ENCODE results near the gene CGN. TPM values are rescaled to one million over a fixed set of nuclear protein-coding genes. Genes with fewer than 3 reads are reported as not detected.

CGN gene
- polyA plus RNA-seq, 1 donor from 2014 or later, result 4.4 TPM

DNA sequence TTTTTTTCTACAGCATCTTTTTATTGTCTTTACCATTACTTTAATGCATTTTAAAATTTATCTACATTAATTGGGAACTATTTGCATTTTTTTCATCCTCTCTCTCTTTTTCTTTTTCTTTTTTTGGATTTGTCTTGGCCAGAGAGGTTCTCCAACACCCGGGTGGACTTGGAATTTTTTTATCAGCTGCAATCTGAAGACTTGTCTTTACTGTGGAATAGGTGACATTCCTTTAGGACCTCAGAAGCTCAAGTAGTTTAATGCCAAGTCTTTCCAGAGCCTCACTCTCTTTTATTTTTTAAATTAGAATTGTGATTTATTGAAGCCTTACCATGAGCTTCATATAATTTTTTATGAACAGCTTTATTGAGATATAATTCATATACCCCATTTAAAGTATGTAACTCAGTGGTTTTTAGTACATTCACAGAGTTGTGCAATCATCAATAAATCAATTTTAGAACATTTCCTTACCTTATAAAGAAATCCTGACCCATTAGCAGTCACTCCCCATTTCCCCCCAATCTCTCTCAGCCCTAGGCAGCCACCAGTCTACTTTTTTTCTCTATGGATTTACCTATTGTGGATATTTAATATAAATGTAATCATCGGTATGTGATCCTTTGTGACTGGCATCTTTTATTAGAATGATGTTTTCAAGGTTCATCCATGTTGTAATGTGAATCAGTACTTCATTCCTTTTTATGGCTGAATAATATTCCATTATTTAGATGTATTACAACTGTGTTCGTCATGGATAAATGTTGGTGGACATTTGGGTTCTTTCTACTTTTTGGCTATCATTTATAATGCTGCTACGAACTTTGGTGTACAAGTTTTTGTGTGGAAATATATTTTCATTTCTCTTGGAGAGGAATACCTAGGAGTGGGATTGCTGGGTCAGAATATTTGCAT, 35.1 kb downstream of the CGN start:
- Histone ChIP-seq H3K27me3 (ENCODE audit: insufficient read depth, low read depth, low read length) (no peaks in the 10 kb centered on the region), H3K9ac (ENCODE audit: low read length) (no peak overlapping the region), H3K9me3 (ENCODE audit: low read length) (no peaks in the 10 kb centered on the region), H3K4me2 (ENCODE audit: low read length) (no peak overlapping the region), H3K79me2 (replicated peaks; ENCODE audit: insufficient read depth, low read length) (peaks cover 17% of the 10 kb centered on the region), H3K4me3 (ENCODE audit: low read length) (no peak overlapping the region), H2AFZ (ENCODE audit: low read depth, low read length) (no peak overlapping the region), H3K27ac (ENCODE audit: low read length) (no peak overlapping the region), H3K36me3 (ENCODE audit: insufficient read depth, low read length) (no peaks in the 10 kb centered on the region), H3F3A (ENCODE audit: insufficient read depth, low read length, poor library complexity, severe bottlenecking) (no peaks in the 10 kb centered on the region), H4K20me1 (ENCODE audit: insufficient read depth) (no peaks in the 10 kb centered on the region), H3K9me2 (ENCODE audit: insufficient read depth, low read length) (no peaks in the 10 kb centered on the region)
- no peak for TF ChIP-seq CTCF (IDR thresholded peaks at IDR 0.05; ENCODE audit: poor library complexity, severe bottlenecking)
- no peak for TF ChIP-seq RAD21 (conservative IDR thresholded peaks at IDR 0.05)

DNA sequence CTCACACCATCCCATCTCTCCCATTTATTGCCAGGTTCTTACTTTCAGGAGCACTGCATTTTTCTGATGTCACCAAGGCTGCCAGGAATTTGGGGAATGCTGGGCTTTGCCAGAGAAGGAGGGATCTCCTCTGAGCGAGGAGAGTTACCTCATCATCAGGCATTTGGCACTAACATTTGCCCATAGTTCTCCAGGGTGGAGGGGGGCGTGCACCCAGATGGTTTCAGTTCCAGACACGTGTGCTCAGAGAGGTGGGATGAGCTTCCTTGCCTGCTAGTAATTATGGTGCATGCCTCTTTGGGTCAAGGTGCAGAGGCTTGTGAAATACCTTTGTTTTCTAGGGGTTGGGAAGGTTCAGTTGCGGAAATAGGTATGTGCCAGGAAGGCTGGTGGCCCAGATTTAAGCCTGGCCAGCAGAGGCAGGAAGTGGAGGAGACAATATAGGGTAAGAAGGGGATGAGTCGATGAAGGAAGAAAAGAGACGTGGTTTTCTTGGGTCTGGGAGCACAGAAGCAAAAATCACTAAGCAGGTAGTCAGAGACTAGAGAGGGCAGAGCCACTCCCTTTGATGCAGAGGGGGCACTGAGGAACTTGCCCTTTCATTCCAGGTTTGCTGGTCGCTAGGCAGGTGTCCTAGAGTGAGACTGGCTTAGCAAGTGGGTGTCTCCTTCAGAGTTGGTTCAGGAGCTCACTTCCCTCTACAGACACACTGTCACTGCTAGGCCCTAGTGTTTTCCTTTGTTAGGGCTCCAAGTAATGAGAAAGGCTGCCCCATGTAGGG, 36.1 kb downstream of the CGN start:
- Histone ChIP-seq H3K79me2 (replicated peaks; ENCODE audit: insufficient read depth, low read length) (peaks cover 12% of the 10 kb centered on the region), H4K20me1 (ENCODE audit: insufficient read depth) (no peaks in the 10 kb centered on the region), H3K9me3 (ENCODE audit: low read length) (no peaks in the 10 kb centered on the region), H3K36me3 (ENCODE audit: insufficient read depth, low read length) (no peaks in the 10 kb centered on the region), H3K9ac (ENCODE audit: low read length) (no peak overlapping the region), H3K4me3 (ENCODE audit: low read length) (no peak overlapping the region), H3K27me3 (ENCODE audit: insufficient read depth, low read depth, low read length) (no peaks in the 10 kb centered on the region), H3K27ac (ENCODE audit: low read length) (no peak overlapping the region), H3F3A (ENCODE audit: insufficient read depth, low read length, poor library complexity, severe bottlenecking) (no peaks in the 10 kb centered on the region), H3K9me2 (ENCODE audit: insufficient read depth, low read length) (no peaks in the 10 kb centered on the region), H2AFZ (ENCODE audit: low read depth, low read length) (no peak overlapping the region), H3K4me2 (ENCODE audit: low read length) (no peak overlapping the region)
- TF ChIP-seq SMC3 (conservative IDR thresholded peaks at IDR 0.05; ENCODE audit: poor library complexity), result no peak
- no peak for TF ChIP-seq POLR2AphosphoS5 (IDR thresholded peaks at IDR 0.05)
- TF ChIP-seq RAD21 (conservative IDR thresholded peaks at IDR 0.05), result no peak
- TF ChIP-seq, protein P1, sequence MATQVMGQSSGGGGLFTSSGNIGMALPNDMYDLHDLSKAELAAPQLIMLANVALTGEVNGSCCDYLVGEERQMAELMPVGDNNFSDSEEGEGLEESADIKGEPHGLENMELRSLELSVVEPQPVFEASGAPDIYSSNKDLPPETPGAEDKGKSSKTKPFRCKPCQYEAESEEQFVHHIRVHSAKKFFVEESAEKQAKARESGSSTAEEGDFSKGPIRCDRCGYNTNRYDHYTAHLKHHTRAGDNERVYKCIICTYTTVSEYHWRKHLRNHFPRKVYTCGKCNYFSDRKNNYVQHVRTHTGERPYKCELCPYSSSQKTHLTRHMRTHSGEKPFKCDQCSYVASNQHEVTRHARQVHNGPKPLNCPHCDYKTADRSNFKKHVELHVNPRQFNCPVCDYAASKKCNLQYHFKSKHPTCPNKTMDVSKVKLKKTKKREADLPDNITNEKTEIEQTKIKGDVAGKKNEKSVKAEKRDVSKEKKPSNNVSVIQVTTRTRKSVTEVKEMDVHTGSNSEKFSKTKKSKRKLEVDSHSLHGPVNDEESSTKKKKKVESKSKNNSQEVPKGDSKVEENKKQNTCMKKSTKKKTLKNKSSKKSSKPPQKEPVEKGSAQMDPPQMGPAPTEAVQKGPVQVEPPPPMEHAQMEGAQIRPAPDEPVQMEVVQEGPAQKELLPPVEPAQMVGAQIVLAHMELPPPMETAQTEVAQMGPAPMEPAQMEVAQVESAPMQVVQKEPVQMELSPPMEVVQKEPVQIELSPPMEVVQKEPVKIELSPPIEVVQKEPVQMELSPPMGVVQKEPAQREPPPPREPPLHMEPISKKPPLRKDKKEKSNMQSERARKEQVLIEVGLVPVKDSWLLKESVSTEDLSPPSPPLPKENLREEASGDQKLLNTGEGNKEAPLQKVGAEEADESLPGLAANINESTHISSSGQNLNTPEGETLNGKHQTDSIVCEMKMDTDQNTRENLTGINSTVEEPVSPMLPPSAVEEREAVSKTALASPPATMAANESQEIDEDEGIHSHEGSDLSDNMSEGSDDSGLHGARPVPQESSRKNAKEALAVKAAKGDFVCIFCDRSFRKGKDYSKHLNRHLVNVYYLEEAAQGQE (IDR thresholded peaks at IDR 0.05; ENCODE audit: borderline replicate concordance), result no peak
- TF ChIP-seq EP300 (conservative IDR thresholded peaks at IDR 0.05; ENCODE audit: poor library complexity, severe bottlenecking), result no peak

DNA sequence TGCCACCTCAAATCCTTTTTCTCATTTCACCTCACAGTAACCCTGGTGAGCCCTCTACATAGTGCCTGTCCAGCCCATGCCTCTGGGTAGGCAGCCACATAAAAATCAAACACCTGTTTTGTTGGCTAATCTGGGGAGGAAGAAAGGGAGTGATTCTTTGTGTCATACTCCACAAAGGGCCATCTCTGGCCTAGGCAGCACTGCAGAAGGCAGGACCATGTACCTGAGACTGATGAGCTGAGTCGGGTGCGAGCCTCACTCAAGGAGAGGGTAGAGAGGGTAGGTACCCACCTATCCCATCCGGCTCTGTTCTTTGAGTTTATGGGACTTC, 36.7 kb downstream of the CGN start:
- Histone ChIP-seq H3K4me3 (ENCODE audit: low read length) (no peak overlapping the region), H2AFZ (ENCODE audit: low read depth, low read length) (no peak overlapping the region), H4K20me1 (ENCODE audit: insufficient read depth) (no peaks in the 10 kb centered on the region), H3F3A (ENCODE audit: insufficient read depth, low read length, poor library complexity, severe bottlenecking) (no peaks in the 10 kb centered on the region), H3K27ac (ENCODE audit: low read length) (no peak overlapping the region), H3K9ac (ENCODE audit: low read length) (no peak overlapping the region), H3K4me2 (ENCODE audit: low read length) (no peak overlapping the region), H3K9me2 (ENCODE audit: insufficient read depth, low read length) (no peaks in the 10 kb centered on the region), H3K9me3 (ENCODE audit: low read length) (no peaks in the 10 kb centered on the region), H3K79me2 (replicated peaks; ENCODE audit: insufficient read depth, low read length) (peaks cover 6% of the 10 kb centered on the region), H3K27me3 (ENCODE audit: insufficient read depth, low read depth, low read length) (no peaks in the 10 kb centered on the region), H3K36me3 (ENCODE audit: insufficient read depth, low read length) (no peaks in the 10 kb centered on the region)
- no peak for TF ChIP-seq TAF1 (IDR thresholded peaks at IDR 0.05; ENCODE audit: low read depth)
- no peak for TF ChIP-seq MXI1 (conservative IDR thresholded peaks at IDR 0.05; ENCODE audit: poor library complexity, severe bottlenecking)
- no peak for TF ChIP-seq SMC3 (conservative IDR thresholded peaks at IDR 0.05; ENCODE audit: poor library complexity)
- TF ChIP-seq RAD21 (conservative IDR thresholded peaks at IDR 0.05), result no peak
- TF ChIP-seq CTCF (IDR thresholded peaks at IDR 0.05; ENCODE audit: poor library complexity, severe bottlenecking), result no peak
- TF ChIP-seq POLR2AphosphoS5 (IDR thresholded peaks at IDR 0.05), result no peak
- TF ChIP-seq, protein P1 (IDR thresholded peaks at IDR 0.05; ENCODE audit: borderline replicate concordance), result no peak
- TF ChIP-seq EP300 (conservative IDR thresholded peaks at IDR 0.05; ENCODE audit: poor library complexity, severe bottlenecking), result no peak

All from neural cell (in vitro differentiated cells).